ENCODE data around the gene SERPINA4.

The SERPINA4 gene

DNA sequence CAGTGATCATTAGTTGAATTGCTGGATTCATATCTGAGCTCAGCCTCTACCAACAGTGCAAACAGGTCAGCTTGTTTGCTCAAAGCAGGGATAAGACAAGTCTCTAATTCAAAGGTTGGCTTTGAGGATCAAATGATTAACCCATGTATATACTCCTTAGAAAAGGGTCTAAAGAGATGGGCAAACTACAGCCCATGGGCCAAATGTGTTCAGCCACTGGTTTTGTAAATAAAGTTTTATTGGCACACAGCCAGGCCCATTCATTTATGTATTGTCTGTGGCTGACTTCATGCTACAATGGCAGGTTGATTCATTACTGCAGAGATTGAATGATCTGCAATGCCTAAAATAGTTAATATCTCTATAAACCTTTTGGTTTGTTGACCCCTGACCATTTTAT, 3.1 kb downstream of the SERPINA4 start:
- no peak for DNase-seq (ENCODE audit: extremely low read depth, low read depth)
- TF ChIP-seq, protein P1, sequence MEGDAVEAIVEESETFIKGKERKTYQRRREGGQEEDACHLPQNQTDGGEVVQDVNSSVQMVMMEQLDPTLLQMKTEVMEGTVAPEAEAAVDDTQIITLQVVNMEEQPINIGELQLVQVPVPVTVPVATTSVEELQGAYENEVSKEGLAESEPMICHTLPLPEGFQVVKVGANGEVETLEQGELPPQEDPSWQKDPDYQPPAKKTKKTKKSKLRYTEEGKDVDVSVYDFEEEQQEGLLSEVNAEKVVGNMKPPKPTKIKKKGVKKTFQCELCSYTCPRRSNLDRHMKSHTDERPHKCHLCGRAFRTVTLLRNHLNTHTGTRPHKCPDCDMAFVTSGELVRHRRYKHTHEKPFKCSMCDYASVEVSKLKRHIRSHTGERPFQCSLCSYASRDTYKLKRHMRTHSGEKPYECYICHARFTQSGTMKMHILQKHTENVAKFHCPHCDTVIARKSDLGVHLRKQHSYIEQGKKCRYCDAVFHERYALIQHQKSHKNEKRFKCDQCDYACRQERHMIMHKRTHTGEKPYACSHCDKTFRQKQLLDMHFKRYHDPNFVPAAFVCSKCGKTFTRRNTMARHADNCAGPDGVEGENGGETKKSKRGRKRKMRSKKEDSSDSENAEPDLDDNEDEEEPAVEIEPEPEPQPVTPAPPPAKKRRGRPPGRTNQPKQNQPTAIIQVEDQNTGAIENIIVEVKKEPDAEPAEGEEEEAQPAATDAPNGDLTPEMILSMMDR (IDR thresholded peaks at IDR 0.05; ENCODE audit: low read depth, low read length, missing control alignments): no peak

DNA sequence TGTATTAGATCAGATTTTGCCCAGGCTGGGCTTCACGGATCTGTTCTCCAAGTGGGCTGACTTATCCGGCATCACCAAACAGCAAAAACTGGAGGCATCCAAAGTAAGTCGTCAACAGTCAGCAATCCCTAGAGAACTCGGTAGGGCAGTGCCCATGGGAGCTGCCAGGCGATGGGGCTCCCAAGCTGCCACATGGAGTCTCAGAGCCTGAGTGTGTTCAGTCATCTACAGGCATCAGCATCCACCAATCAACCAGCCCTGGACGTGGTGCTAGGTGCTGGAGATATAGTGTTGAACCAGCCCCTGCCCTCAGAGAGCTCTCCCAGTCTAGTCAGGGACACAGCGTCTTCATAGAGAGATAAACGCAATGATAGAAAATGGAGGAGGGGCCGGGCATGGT, 6.9 kb downstream of the SERPINA4 start:
- DNase-seq (ENCODE audit: extremely low read depth, low read depth): no peak
- TF ChIP-seq, protein P1 (IDR thresholded peaks at IDR 0.05; ENCODE audit: low read depth, low read length, missing control alignments): no peak
- H3K4me3 ChIP-seq (replicated peaks; ENCODE audit: low read depth, low read length): no peak overlapping the region

More for the DNA sequence above, 3.1 kb downstream of the SERPINA4 start:
- no peak overlapping the region for H3K4me3 ChIP-seq (replicated peaks; ENCODE audit: low read depth, low read length)

DNA sequence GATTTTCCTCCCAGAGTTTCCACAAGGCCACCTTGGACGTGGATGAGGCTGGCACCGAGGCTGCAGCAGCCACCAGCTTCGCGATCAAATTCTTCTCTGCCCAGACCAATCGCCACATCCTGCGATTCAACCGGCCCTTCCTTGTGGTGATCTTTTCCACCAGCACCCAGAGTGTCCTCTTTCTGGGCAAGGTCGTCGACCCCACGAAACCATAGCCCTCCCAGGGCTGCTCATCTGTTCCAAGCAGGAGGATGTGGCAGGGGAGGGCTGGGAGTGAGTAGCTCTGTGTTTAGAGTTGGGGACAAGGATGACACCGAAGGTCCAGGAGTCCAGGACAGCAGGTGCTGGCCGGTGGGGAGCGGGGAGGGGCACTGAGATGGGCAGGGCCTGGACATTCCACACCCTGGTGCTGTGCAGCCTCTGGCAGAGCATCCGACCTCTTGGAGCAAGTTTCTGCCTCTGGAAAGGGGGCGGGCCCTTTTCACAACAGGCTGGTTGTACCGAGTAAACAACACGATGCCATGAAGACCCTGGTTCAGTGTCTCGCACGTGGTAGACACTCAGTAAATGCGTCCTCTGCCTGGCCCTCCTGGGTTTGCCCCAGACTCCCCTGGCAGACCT, 8.2 kb downstream of the SERPINA4 start:
- TF ChIP-seq, protein P1 (IDR thresholded peaks at IDR 0.05; ENCODE audit: low read depth, low read length, missing control alignments): no peak
- no peak overlapping the region for H3K4me3 ChIP-seq (replicated peaks; ENCODE audit: low read depth, low read length)
- DNase-seq (ENCODE audit: extremely low read depth, low read depth): no peak

DNA sequence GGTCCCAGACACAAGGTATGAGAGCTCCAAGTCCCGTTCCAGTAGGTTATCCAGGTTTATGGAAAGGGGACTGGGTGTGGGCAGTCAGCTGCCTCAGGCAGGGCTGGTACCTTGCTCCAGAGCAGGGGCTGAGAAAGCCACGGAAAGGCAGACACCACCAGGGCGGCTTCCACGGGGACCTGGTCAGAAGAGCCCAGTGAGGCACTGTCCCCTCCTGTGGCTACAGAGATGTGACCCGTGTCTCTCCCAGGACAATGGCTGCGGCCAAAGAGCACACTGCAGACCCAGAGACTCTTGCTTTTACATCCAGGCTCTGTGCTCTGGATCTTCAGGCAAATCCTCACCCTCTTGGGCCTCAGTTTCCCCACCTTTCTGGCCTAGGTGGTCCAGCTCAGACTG, 8.8 kb downstream of the SERPINA4 start:
- no peak overlapping the region for H3K4me3 ChIP-seq (replicated peaks; ENCODE audit: low read depth, low read length)
- TF ChIP-seq, protein P1 (IDR thresholded peaks at IDR 0.05; ENCODE audit: low read depth, low read length, missing control alignments): no peak
- no peak for DNase-seq (ENCODE audit: extremely low read depth, low read depth)

DNA sequence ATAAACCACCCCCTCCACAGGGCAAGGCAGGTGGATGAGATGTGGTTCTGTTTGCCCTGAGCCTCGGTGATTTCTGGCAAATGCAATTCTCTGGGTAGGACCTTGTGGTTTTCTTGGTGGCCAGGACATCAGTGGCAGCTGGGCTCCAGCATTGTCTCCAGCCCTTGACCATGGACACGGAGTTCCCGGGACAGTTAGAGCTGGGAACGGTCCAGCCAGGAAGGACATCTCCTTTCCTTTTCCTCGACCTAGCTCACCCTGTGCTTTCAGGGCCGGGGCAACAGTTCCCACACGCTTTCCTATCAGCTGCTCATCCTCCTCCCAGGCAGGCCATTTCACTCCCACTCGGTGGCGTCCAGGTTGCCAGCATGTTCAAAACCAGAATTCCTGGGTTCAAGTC, 9.2 kb downstream of the SERPINA4 start:
- no peak overlapping the region for H3K4me3 ChIP-seq (replicated peaks; ENCODE audit: low read depth, low read length)
- DNase-seq (ENCODE audit: extremely low read depth, low read depth): no peak
- TF ChIP-seq, protein P1 (IDR thresholded peaks at IDR 0.05; ENCODE audit: low read depth, low read length, missing control alignments): no peak

DNA sequence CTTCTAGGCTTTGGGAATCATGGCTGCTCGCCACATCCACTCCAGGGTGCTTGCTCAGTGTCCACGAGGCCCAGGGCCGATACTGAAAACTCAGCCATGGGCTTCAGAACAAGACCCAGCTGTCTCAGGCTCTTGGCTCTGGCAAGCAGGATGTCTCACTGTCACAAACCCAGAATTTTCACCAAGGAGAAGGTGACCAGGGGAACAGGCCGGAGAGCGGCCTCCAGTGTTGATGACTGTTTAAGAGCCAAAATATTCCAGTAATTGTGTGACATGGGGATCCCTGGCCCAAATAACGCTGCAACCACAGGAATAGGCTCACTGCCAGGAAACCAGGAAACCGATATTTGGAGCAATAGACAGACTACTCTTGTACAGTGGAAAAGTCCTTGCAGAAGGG, 10.2 kb downstream of the SERPINA4 start:
- DNase-seq (ENCODE audit: extremely low read depth, low read depth): no peak
- no peak overlapping the region for H3K4me3 ChIP-seq (replicated peaks; ENCODE audit: low read depth, low read length)
- TF ChIP-seq, protein P1 (IDR thresholded peaks at IDR 0.05; ENCODE audit: low read depth, low read length, missing control alignments): no peak

DNA sequence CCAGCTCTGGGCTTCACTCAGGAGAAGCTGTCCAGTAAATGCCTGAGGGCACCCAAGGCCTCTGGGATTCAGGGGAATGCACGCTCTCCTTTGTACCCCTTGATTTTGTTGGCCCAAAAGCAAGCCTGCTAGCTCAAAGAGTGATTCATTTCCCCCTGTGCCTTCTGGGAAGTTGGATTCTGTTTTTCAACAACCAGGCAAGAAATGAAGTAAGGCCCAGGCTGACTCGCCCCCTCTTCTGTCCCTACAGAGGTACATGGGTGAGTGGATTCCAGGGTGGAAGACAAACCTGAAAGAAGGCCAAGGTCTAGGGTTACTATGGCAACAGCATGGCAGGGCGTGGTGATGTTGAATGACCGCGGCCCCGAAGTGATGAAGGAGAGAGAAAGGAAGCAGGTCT, 10.7 kb downstream of the SERPINA4 start:
- no peak for DNase-seq (ENCODE audit: extremely low read depth, low read depth)
- no peak overlapping the region for H3K4me3 ChIP-seq (replicated peaks; ENCODE audit: low read depth, low read length)
- TF ChIP-seq, protein P1 (IDR thresholded peaks at IDR 0.05; ENCODE audit: low read depth, low read length, missing control alignments): no peak

All from HFF-Myc (cell line).